Measurements from ENCODE around the gene SHKBP1.
"Not testable (repeated sequence)": the region's sequence is repeated elsewhere in the genome, so short reads cannot be mapped to it uniquely, and the experiment has no call there.

The SHKBP1 gene

GRCh38 chr19:40616178-40616577 lies 39.5 kb downstream of the SHKBP1 start:
- no peak for DNase-seq

- no peak for DNase-seq
Observed at GRCh38 chr19:40616941-40617340, 40.3 kb downstream of the SHKBP1 start.

DNA sequence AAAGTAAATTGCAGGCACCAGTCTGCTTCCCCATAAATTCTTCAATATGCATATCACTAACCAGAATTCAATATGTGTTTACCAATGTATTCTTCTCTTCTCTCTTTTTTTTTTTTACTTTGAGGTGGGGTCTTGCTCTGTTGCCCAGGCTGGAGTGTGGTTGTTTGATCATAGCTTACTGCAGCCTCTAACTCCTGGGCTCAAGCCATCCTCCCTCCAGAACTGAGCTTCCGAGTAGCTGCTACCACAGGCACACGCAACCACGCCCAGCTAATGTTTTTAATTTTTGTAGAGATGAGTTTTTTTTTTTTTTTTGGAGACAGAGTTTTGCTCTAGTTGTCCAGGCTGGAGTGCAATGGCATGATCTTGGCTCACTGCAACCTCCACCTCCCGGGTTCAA lies 41.3 kb downstream of the SHKBP1 start:
- no peak for DNase-seq

- DNase-seq = no peak
Observed at GRCh38 chr19:40619333-40620160, 42.9 kb downstream of the SHKBP1 start.

DNA sequence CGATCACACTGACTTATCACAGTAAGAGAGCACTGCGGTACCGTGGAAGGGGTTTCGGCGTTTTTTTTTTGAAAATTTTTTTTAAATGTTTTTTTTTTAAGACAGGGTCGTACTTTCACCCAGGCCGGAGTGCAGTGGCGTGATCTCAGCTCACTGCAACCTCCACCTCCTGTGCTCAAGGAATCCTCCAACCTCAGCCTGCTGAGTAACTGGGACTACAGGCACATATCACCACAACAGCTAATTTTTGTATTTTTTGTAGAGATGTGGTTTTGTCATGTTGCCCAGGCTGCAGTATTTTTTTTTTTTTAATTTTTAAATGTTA lies 43.5 kb downstream of the SHKBP1 start:
- DNase-seq = no peak

DNA sequence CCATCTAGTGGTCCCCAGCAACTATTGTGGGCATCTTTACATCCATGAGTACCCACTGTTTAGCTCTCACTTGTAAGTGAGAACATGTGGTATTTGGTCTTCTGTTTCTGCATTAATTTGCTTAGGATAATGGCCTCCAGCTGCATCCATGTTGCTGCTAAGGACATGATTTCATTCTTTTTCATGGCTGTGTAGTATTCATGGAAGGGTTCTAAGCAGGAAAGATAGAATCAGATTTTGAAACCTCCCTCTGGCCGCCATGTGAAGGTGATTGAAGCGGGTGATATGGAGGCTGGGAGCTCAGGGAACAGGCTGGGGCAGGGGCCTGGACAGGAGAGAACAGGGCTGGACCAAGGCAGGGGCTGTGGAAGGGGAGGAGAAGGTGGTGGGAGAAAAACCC lies 44.6 kb downstream of the SHKBP1 start:
- DNase-seq = no peak

- DNase-seq = no peak
Observed at GRCh38 chr19:40621966-40622772, 45.5 kb downstream of the SHKBP1 start.

GRCh38 chr19:40622773-40623075 lies 46.1 kb downstream of the SHKBP1 start:
- DNase-seq = no peak

- no peak for DNase-seq
Observed at GRCh38 chr19:40623403-40624251, 47.0 kb downstream of the SHKBP1 start.

DNA sequence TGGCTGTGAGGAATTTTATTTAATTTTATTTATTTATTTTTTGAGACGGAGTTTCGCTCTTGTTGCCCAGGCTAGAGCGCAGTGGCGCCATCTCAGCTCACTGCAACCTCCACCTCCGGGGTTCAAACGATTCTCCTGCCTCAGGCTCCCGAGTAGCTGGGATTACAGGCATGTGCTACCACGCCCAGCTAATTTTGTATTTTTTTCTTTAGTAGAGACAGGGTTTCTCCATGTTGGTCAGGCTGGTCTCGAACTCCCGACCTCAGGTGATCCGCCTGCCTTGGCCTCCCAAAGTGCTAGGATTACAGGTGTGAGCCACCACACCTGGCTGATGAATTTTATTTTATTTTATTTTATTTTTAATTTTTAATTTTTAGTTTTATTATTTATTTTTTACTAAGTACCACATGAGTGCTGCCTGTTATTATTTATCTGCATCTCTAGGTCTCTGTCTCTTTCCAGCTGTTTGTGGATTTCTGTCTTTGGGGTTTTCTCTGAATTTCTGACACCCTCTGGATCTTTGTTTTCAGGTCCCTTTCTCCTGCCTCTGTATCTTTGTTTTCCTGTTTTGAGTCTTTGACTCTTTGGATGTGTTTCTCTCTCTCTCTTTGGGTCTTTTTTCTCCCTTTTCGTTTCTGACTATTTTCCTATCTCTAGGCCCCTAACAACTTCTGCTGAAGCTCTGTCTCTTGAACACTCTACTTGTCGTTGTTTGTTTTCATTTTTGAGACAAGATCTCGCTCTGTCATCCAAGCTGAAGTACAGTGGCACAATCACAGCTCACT lies 47.9 kb downstream of the SHKBP1 start:
- not testable (repeated sequence) for DNase-seq

GRCh38 chr19:40625406-40626120 lies 48.9 kb downstream of the SHKBP1 start:
- DNase-seq = no peak

GRCh38 chr19:40626918-40627317 lies 50.2 kb downstream of the SHKBP1 start:
- DNase-seq = no peak

GRCh38 chr19:40627486-40628279 lies 51.0 kb downstream of the SHKBP1 start:
- DNase-seq = no peak

- no peak for DNase-seq
Observed at GRCh38 chr19:40629346-40629745, 52.7 kb downstream of the SHKBP1 start.

GRCh38 chr19:40630571-40631160 lies 54.0 kb downstream of the SHKBP1 start:
- DNase-seq = no peak

DNA sequence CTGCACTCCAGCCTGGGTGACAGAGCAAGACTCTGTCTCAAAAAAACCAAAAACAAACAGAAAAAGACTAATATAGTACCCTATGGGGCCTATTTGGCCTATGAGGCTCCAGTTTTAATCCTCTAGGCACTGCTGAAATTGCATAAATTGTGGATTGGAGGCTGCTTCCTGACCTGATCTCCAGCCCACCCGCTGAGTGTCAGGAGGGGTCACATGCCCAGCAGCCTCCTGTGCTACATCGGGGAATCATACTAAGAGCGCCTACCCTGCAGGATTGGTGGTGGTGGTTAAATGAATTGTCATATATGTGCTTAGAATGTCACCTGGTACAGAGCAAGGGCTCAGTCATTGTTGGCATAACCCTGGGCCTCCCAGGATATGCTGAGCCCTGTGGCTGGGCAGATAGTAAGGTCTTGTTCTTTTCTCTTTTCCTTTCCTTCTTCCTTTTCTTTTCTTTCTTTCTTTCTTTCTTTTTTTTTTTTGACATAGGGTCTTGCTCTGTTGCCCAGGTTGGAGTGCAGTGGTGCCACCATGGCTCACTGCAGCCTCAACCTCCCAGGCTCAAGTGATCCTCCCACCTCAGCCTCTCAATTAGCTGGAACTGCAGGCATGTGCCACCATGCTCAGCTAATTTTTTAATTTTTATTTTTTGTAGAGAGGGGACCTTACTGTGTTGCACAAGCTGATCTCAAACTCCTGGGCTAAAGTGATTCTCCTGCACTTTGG lies 55.8 kb downstream of the SHKBP1 start:
- DNase-seq = no peak

GRCh38 chr19:40633207-40633606 lies 56.5 kb downstream of the SHKBP1 start:
- no peak for DNase-seq

GRCh38 chr19:40638327-40638726 lies 61.7 kb downstream of the SHKBP1 start:
- DNase-seq = no peak

DNA sequence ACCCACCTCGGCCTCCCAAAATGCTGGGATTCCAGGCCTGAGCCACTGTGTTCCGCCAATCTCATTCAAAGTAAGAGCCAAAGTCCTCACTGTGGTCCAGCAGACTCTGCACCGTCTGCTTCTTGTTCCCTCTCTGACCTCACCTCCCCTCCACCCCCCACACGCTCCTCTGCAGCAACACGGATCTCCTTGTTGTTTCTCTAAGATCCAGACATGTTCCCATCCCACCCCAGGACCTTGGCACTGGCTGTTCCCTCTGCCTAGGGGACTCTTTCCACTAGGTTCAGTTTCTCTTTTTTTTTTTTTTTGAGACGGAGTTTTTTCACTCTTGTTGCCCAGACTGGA lies 62.9 kb downstream of the SHKBP1 start:
- no peak for DNase-seq

- DNase-seq = no peak
Observed at GRCh38 chr19:40640744-40641143, 64.1 kb downstream of the SHKBP1 start.
